Measurements from ENCODE around the gene TAMM41. TPM values are rescaled to one million over a fixed set of nuclear protein-coding genes. Genes with fewer than 3 reads are reported as not detected.
A peak's percentile ranks its signal among the peaks of the same experiment; 100 is the strongest.
"Not testable (repeated sequence)": the region's sequence is repeated elsewhere in the genome, so short reads cannot be mapped to it uniquely, and the experiment has no call there.

TAMM41 gene
- 10.3 and 12.7 TPM in 2 replicates for polyA plus RNA-seq (2014; cell fraction: cytosol; rRNA removed)
- 12.2 and 25.9 TPM in 2 replicates for polyA plus RNA-seq (2014; cell fraction: nucleus; rRNA removed)

- peak; percentile 96 for DNase-seq (ENCODE audit: low spot score)
Measured at GRCh38 chr3:11846281-11847266, at the start of gene TAMM41. Gene TAMM41, minus strand, starts transcription at chr3:11846885. Its CDS starts 249 bp downstream, at chr3:11846636.

DNA sequence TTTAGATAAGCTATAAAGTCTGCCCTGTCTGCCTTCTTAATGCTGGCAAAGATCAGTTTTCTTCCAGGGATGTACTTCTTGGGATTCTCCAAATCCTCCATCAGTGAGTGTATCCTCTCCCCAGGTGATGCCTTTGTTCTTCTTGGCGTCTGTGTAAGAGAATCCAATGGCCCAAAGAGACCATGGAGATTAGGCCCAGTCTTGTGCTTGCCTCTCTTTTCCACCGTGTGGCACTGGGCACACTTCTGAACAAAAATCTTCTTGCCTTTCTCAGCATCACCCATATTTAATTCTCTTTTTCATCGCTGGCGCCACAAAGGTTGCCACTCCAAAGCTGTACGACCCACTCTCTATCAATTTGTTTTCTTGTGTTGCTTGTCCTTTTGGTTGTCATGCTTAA is 32.2 kb upstream of the TAMM41 start:
- no peak for DNase-seq (ENCODE audit: low spot score)

DNA sequence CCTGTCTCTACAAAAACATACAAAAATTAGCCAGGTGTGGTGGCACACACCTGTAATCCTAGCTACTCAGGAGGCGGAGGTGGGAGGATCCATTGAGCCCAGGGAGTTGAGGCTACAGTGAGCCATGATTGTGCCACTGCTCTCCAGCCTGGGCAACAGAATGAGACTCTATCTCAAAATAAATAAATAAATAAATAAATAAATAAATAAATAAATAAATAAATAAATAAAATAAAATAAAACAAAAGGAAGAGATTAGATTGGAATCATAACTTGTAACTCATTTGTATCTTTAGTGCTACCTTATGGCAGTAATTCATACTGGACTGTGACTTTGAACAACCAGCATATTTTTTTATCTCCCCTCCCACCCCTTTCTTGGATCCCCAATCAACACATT is 28.0 kb upstream of the TAMM41 start:
- not testable (repeated sequence) for DNase-seq (ENCODE audit: low spot score)

DNA sequence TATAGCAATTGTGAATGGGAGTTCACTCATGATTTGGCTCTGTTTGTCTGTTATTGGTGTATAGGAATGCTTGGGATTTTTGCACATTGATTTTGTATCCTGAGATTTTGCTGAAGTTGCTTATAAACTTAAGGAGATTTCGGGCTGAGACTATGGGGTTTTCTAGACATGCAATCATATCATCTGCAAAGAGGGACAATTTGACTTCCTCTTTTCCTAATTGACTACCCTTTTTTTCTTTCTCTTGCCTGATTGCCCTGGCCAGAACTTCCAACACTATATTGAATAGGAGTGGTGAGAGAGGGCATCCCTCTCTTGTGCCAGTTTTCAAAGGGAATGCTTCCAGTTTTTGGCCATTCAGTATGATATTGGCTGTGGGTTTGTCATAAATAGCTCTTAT is 17.1 kb upstream of the TAMM41 start:
- not testable (repeated sequence) for DNase-seq (ENCODE audit: low spot score)

DNA sequence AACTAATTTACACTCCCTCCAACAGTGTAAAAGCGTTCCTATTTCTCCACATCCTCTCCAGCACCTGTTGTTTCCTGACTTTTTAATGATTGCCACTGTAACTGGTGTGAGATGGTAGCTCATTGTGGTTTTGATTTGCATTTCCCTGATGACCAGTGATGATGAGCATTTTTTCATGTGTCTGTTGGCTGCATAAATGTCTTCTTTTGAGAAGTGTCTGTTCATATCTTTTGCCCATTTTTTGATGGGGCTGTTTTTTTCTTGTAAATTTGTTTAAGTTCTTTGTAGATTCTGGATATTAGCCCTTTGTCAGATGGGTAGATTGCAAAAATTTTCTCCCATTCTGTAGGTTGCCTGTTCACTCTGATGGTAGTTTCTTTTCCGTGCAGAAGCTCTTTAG is 15.9 kb upstream of the TAMM41 start:
- DNase-seq (ENCODE audit: low spot score) = not testable (repeated sequence)

DNA sequence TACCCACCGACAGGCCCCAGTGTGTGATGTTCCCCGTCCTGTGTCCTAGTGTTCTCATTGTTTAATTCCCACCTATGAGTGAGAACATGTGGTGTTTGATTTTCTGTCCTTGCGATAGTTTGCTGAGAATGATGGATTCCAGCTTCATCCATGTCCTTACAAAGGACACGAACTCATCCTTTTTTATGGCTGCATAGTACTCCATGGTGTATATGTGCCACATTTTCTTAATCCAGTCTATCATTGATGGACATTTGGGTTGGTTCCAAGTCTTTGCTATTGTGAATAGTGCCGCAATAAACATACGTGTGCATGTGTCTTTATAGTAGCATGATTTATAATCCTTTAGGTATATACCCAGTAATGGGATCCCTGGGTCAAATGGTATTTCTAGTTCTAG is 15.5 kb upstream of the TAMM41 start:
- DNase-seq (ENCODE audit: low spot score) = not testable (repeated sequence)

- DNase-seq (ENCODE audit: low spot score) = not testable (repeated sequence)
Measured at GRCh38 chr3:11860213-11860612, 13.5 kb upstream of the TAMM41 start.

GRCh38 chr3:11853450-11853849 is 6.8 kb upstream of the TAMM41 start:
- DNase-seq (ENCODE audit: low spot score) = no peak

DNA sequence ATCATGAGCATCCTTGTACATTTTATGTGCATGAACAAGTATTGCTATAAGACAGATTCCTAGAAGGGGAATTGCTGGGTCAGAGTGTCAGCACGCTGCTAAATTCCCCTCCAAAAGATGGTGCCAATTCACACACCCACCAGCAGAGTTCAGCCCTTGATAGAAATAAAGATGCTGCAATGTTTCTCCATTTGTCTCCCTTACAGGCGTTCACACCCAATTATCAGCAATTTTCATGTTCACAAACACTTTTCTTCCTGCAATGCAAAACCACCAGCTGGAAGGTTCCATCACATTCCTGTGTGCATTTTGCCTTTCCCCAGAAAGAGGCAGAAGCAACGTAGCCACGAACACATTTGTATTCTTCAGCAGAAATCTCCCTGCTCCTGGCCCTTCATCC is 3.3 kb upstream of the TAMM41 start:
- DNase-seq (ENCODE audit: low spot score) = peak; percentile 59

DNA sequence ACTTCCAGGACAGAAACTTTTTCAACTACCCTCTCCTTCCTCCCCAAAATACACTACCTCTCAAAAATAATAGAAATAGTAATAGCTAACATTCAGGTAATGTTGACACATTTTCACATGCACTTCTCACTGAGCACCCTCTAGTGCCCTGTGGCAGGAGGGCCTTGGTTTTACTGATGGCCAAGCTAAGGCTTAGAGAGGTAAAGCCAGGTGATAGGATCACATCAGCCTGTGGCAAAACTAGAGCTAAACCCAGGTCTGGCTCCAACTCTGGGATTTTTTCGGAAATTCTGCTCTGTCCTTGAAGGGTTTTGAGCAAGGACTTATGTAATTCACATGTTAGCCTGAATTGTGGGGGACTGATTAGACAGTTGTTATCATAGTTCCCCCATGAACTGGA is 922 bp upstream of the TAMM41 start:
- DNase-seq (ENCODE audit: low spot score) = peak; percentile 39

DNA sequence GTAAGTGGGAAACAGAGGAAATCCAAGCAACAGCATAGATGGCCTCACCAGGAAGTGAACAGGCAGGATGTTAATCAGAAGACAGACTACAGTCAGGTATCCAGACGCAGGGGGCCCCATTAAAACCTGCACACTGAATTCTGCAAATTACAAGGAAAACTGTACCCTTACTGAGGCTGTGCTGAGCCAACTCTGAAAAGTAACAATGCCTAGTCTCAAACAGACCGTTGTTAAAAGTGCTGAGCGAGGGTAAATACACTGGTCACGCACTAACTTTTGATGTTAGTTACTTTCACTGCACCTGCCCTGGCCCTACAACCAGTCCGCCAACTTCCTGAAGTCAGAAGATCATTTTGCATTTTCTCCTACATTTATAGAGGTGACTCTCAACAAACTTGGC is 1.0 kb downstream of the TAMM41 start:
- DNase-seq (ENCODE audit: low spot score) = no peak

GRCh38 chr3:11844891-11845290 is 1.8 kb downstream of the TAMM41 start:
- no peak for DNase-seq (ENCODE audit: low spot score)

DNA sequence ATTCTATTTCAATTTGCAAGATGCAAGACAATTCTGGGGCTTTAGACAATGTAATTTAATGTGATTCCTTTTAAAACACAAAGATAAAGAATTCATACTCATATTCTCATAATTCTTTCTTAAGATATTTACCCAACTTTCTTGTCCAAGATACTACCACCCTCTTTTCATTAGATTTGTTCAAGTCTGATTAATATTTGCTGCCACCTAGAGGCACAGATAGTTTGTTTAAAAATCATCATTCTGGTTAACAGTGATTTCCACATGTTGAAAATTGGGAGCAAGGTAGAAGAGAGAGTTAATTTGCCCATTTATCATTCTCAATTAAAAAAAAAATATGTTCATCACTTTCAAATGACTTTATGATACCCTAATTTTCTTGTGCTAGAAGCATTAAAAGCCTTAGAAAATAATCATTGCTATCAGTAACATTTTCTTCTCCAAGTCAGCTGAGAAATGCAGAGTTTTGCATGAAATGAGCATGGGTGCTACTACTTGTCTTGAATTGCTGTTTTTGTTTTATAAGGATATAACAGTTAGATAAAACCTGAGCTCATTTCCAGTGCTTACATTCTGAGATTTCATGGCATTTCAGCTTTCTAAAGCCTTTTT is 11.6 kb downstream of the TAMM41 start:
- no peak for DNase-seq (ENCODE audit: low spot score)

DNA sequence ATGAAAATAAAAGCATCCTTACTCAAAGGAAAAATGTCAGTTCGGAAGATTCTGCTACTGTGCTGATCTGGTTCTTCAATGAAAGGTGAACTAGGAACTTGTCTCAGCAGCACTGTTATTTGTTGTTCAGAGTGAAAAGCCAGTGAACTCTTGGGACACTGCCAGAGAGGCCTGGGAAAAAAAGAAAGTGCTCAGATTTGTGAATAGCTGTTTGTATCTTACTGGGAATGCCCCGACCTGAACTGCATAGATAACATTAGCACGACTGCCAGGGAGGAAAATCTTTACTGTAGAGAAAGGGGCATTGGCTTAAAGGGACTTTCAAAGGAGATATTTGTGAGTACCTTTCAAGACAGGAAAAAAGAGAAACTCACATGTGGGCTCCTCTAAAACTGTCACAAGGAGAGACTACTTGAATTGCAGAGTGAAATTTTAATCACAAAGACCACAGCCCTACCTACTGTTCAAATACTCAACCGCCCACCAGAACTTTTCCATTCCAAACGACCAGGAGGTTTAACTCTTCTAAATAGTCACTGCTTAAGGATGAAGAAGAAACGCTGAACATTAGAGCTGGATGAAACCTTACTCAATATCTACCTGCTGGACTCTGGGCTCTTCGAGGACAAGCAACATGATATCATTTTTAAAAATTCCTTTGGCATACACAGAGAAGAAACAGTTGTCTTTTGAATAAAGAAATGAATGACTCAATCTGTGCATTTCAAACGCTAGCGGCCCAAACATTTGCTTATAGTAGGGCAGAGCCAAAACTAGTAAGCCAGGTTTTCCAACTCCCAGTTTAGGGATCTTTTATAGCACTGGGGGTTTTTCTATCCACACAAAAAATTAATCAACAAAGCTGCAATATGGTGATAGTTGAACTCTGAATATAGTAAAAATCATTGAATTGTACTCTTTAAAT is 13.4 kb downstream of the TAMM41 start:
- no peak for DNase-seq (ENCODE audit: low spot score)

DNA sequence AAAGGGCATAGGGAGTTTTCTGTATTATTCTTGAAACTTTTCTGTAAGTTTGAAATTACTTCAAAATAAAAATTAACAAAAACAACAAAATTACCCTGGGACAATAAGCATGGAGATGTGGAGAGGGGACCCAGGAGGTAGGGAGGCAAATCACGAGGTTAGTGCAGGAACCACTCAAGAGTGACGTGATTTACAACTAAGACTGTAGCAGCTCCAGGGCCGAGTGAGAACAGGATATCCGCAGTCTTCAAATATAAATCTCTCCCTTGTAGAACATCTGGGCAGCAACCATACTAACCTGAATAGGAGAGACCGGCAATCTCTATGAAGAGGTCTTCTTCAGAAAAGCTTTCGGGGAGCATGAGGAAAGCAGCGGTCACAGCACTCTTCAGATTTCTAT is 17.3 kb downstream of the TAMM41 start:
- no peak for DNase-seq (ENCODE audit: low spot score)

DNA sequence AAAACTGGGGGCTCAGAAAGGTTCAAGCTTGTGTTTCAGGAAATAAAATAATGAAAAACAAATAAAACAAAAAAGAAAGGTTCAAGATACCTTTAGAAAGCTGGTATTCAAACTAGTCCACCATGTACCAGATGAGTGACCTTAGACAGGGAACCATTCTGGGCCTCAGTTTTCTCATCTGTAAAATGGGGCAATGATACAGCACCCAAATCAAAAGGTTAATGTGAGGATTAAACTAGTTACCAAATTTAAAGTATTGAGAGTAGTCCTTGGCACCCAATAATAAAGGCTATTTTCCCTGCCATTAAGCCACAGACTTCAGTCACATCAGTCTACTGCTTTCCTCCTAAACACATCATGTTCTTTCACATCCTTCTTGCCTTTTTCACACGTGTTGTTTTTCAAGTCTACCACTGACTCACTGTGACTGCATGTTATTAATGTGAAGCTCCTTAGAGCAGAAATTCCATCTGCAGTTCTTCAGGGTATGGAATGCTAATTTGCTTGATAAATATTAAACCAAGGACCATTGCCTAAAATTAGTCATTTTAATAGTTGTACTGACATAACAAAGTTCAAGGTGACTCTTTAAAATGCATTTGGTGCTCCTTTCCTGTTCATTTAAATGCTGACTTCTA is 19.9 kb downstream of the TAMM41 start:
- DNase-seq (ENCODE audit: low spot score) = no peak

DNA sequence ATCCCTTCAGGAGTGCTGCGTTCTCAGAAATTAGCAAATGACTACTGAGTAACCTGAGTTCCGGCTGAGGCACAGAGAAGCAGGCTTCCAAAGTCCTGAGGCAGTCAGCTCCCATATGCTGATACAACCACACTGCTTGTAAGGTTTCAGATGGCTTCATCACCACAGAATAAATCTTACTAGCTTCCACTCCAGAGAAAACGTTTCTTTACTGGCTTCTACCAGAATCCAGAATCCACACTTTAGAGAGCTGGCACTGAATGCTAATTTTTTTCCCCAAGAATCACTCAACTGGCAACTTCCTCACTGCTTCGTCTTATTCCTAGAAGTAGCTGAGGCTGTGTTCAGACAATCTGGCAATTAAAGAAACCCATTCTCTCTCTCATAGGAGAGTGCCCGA is 21.4 kb downstream of the TAMM41 start:
- DNase-seq (ENCODE audit: low spot score) = no peak

DNA sequence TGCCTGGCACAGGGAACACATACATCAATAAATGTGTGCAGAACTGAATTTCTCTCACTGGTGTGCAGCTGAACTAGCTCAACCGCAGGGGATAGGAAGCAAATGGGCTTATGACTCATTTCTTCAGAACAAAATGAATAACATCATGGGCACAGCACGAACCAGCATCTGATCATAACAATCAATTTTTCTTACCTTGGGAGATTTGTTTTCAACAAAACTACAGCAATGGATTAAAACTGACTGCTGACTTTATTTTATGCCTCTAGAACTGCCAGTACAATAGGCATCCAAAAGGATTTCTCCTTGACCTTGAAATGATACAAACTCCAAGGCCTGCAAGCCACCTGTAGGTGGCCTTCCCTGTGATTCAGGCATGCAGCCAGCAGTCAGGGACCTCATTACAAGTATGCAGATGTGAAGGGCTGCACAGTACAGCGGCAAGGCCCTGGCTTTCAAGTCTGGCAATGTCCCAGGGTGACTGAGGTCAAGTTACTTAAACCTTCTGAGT is 26.1 kb downstream of the TAMM41 start:
- no peak for DNase-seq (ENCODE audit: low spot score)

GRCh38 chr3:11819146-11819689 is 27.5 kb downstream of the TAMM41 start:
- DNase-seq (ENCODE audit: low spot score) = no peak

- peak; percentile 25 for DNase-seq (ENCODE audit: low spot score)
Measured at GRCh38 chr3:11818033-11818432, 28.7 kb downstream of the TAMM41 start.

- no peak for DNase-seq (ENCODE audit: low spot score)
Measured at GRCh38 chr3:11815111-11815510, 31.6 kb downstream of the TAMM41 start.

Data from SK-N-DZ (cell line).